H1 (cell line): ENCODE results near the gene HIBADH. TPM values are rescaled to one million over a fixed set of nuclear protein-coding genes. Genes with fewer than 3 reads are reported as not detected.

ENCODE experiments used
- CHD1 ChIP-seq: IDR thresholded peaks from 2 replicates; pipeline ENCODE4 v1.6.1; 2012; ENCODE audit warnings: low read depth, low read length, improper control_type of control experiment
- CHD7 ChIP-seq: fragments of 300-600 bp; sonication (generic); IDR thresholded peaks from 2 replicates; pipeline ENCODE4 v1.7.1; 2012; ENCODE audit warnings: low read length, moderate library complexity, mild to moderate bottlenecking, inconsistent platforms; ENCODE audit not compliant: insufficient replicate concordance
- EP300 ChIP-seq, 2 experiments: IDR thresholded peaks; 1 replicate in 1 of 2; 2 replicates in 1 of 2; pipeline ENCODE4 v1.6.1; 2011 to 2012; ENCODE audit warnings: low read depth in 2 of 2, low read length in 2 of 2, mild to moderate bottlenecking in 2 of 2, borderline replicate concordance in 1 of 2, inconsistent platforms in 1 of 2, moderate library complexity in 1 of 2
- MAX ChIP-seq: IDR thresholded peaks from 2 replicates; pipeline ENCODE4 v1.6.1; 2012; ENCODE audit warnings: inconsistent platforms
- POLR2A ChIP-seq, 2 experiments: IDR thresholded peaks; 1 replicate in 1 of 2; 2 replicates in 1 of 2; pipeline ENCODE4 v1.6.1; 2011; ENCODE audit warnings: low read depth in 2 of 2, low read length in 2 of 2, mild to moderate bottlenecking in 2 of 2; ENCODE audit errors: control extremely low read depth in 1 of 2
- POLR2AphosphoS5 ChIP-seq: IDR thresholded peaks from 2 replicates; pipeline ENCODE4 v1.6.1; 2011; ENCODE audit warnings: low read depth, low read length
- SP4 ChIP-seq: IDR thresholded peaks from 2 replicates; pipeline ENCODE4 v1.6.1; 2012; ENCODE audit warnings: low read length, inconsistent platforms
- SRF ChIP-seq: IDR thresholded peaks from 2 replicates; pipeline ENCODE4 v1.6.1; 2011; ENCODE audit warnings: mild to moderate bottlenecking, low read depth, low read length, moderate library complexity
- SUZ12 ChIP-seq: fragments of 200-600 bp; sonication (generic); IDR thresholded peaks from 2 replicates; pipeline ENCODE4 v1.6.1; 2012; ENCODE audit warnings: mild to moderate bottlenecking, inconsistent platforms, low read length, moderate library complexity, mixed read lengths
- TEAD4 ChIP-seq: IDR thresholded peaks from 2 replicates; pipeline ENCODE4 v1.6.1; 2012; ENCODE audit warnings: low read depth, low read length, inconsistent platforms, mixed read lengths
- polyA plus RNA-seq, 7 experiments: library from polyadenylated mRNA; depleted of rRNA in 3 of 7; stranded (reverse) in 5 of 7; unstranded in 2 of 7; fragments of >200 nt in 5 of 7; fragments of 200-250 nt in 2 of 7; gene quantifications; 1 replicate in 5 of 7; 2 replicates in 1 of 7; 4 replicates in 1 of 7; pipeline versions ENCODE4 v1.2.1 to v1.2.3, GENCODE V29; 2011 to 2013; ENCODE audit warnings: missing spikeins in 2 of 7, mixed read lengths in 2 of 7
- total RNA-seq: library from RNA; stranded (reverse); fragmentation: NEBNext Ultra II Directional; extraction: Animal tissue kit (Norgen Biotek cat#: 25700); gene quantifications from 2 replicates; pipeline ENCODE4 v1.2.1, GENCODE V29; 2021

Gene HIBADH
- total and polyA plus RNA-seq, 2 of the 8 experiments (the other 6 are each of a cell fraction or from before 2014, with no cell fraction given), result 30.1 to 39.5 TPM

DNA sequence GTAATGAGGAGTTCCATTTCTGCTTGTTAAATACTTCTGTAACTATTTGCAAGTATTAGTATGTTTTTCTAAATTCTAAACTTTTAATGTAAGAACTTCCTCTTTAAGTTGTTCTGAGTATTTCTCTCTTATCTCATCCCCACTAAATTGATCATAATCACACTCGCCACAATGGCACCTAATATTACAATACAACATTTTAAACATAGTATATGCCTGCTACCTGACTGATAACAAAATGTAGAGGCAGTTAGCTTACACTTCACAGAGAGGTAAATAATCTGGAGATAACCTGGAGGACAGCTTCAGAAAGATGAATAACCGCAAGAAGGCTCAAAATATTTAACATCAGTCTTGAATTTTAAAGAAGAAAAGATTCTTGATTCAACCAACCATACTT is 48.6 kb downstream of the HIBADH start (continued):
- TF ChIP-seq CHD7 (no peak), CHD1 (no peak), SRF (no peak), SUZ12 (no peak), MAX (no peak), POLR2AphosphoS5 (no peak), POLR2A (IDR thresholded peaks at IDR 0.05; ENCODE audit: control extremely low read depth in 1 of 2, low read depth in 2 of 2, low read length in 2 of 2) (no peak), SP4 (no peak), EP300 (IDR thresholded peaks at IDR 0.05; ENCODE audit: borderline replicate concordance in 1 of 2, low read depth in 2 of 2, low read length in 2 of 2) (no peak), TEAD4 (no peak)
